Measurements from ENCODE around the gene ID3.

DNA sequence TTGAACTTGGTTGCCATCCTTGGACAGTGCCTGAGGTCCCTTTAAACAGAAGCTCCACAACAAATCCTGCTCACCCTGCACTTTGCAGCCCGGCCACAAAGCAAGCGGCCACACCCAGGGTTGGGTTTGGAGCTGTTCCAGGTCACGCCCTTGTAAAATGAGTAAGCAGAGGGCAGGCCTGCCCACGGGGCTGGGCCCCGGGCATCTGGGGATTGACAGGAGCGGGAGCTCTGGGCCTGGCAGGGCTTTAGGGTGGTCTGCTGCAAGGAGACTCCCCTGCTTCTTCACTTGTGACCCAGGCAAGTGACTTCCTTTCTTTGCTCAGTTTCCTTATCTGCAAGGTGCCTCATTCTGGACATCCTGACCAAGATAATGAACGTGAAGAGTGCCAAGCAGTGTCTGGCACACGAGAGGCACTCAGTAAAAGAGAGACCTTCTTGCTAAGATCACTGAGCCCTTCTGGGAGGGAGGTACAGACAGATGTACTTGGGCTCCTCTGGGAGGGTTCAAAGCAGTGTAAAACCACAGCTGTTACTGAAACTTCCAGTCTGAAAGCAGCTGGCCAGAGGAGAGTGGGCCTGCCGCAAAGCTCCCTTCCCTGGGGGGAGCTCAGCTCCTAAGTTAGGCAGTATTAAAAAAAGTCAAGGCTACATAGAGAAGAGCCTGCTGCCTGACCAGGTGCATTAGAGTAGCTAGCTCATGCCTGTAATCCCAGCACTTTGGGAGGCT is 30.9 kb downstream of the ID3 start:
- TF ChIP-seq, protein P1, sequence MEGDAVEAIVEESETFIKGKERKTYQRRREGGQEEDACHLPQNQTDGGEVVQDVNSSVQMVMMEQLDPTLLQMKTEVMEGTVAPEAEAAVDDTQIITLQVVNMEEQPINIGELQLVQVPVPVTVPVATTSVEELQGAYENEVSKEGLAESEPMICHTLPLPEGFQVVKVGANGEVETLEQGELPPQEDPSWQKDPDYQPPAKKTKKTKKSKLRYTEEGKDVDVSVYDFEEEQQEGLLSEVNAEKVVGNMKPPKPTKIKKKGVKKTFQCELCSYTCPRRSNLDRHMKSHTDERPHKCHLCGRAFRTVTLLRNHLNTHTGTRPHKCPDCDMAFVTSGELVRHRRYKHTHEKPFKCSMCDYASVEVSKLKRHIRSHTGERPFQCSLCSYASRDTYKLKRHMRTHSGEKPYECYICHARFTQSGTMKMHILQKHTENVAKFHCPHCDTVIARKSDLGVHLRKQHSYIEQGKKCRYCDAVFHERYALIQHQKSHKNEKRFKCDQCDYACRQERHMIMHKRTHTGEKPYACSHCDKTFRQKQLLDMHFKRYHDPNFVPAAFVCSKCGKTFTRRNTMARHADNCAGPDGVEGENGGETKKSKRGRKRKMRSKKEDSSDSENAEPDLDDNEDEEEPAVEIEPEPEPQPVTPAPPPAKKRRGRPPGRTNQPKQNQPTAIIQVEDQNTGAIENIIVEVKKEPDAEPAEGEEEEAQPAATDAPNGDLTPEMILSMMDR (IDR thresholded peaks at IDR 0.05), result no peak
- TF ChIP-seq, protein P2, sequence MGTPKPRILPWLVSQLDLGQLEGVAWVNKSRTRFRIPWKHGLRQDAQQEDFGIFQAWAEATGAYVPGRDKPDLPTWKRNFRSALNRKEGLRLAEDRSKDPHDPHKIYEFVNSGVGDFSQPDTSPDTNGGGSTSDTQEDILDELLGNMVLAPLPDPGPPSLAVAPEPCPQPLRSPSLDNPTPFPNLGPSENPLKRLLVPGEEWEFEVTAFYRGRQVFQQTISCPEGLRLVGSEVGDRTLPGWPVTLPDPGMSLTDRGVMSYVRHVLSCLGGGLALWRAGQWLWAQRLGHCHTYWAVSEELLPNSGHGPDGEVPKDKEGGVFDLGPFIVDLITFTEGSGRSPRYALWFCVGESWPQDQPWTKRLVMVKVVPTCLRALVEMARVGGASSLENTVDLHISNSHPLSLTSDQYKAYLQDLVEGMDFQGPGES (IDR thresholded peaks at IDR 0.05; ENCODE audit: low read depth, low read length), result no peak
- TF ChIP-seq, protein P3, sequence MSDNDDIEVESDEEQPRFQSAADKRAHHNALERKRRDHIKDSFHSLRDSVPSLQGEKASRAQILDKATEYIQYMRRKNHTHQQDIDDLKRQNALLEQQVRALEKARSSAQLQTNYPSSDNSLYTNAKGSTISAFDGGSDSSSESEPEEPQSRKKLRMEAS (IDR thresholded peaks at IDR 0.05; ENCODE audit: low read depth), result peak; percentile 56; the same call in 1 of the 2 replicates
- TF ChIP-seq, protein P4, sequence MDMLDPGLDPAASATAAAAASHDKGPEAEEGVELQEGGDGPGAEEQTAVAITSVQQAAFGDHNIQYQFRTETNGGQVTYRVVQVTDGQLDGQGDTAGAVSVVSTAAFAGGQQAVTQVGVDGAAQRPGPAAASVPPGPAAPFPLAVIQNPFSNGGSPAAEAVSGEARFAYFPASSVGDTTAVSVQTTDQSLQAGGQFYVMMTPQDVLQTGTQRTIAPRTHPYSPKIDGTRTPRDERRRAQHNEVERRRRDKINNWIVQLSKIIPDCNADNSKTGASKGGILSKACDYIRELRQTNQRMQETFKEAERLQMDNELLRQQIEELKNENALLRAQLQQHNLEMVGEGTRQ (IDR thresholded peaks at IDR 0.05; ENCODE audit: borderline replicate concordance, low read depth, low read length), result no peak
- TF ChIP-seq TAF1 (IDR thresholded peaks at IDR 0.05; ENCODE audit: borderline replicate concordance, low read depth, low read length), result no peak
- peak; percentile 30; the same call in 1 of the 2 replicates for TF ChIP-seq TCF12 (IDR thresholded peaks at IDR 0.05)
- no peak for TF ChIP-seq YY1 (IDR thresholded peaks at IDR 0.05; ENCODE audit: low read depth)
- no peak for TF ChIP-seq JUND (IDR thresholded peaks at IDR 0.05)
- TF ChIP-seq POLR2AphosphoS5 (IDR thresholded peaks at IDR 0.05; ENCODE audit: low read depth, low read length), result no peak
- TF ChIP-seq EP300 (IDR thresholded peaks at IDR 0.05; ENCODE audit: borderline replicate concordance in 1 of 2, low read depth in 1 of 2, low read length in 1 of 2), result no peak
- TF ChIP-seq MXI1 (IDR thresholded peaks at IDR 0.05; ENCODE audit: low read depth, low read length), result no peak
- TF ChIP-seq, protein P5, sequence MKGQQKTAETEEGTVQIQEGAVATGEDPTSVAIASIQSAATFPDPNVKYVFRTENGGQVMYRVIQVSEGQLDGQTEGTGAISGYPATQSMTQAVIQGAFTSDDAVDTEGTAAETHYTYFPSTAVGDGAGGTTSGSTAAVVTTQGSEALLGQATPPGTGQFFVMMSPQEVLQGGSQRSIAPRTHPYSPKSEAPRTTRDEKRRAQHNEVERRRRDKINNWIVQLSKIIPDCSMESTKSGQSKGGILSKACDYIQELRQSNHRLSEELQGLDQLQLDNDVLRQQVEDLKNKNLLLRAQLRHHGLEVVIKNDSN (IDR thresholded peaks at IDR 0.05; ENCODE audit: borderline replicate concordance, low read depth), result no peak
- TF ChIP-seq RFX5 (IDR thresholded peaks at IDR 0.05; ENCODE audit: low read length), result no peak
